ENCODE measurements around the gene ACTL8.

The ACTL8 gene

DNA sequence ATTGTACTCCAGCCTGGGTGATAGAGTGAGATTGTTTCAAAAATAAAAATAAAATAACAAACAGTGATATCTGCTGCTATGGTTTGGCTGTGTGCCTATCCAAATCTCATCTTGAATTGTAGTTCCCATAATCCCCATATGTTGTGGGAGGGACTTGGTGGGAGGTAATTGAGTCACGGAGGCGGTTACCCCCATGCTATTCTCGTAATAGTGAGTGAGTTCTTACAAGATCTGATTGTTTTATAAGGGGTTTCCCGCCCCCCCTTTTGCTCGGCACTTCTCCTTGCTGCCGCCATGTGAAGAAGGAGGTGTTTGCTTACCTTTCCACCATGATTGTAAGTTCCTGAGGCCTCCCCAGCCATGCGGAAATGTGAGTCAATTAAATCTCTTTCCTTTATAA lies 47.8 kb downstream of the ACTL8 start:
- Histone ChIP-seq H3K4me2 (ENCODE audit: low read length) (no peak overlapping the region), H3K4me1 (ENCODE audit: low read length) (no peaks in the 10 kb centered on the region), H4K20me1 (ENCODE audit: insufficient read depth, low read length) (no peaks in the 10 kb centered on the region), H3K4me3 (ENCODE audit: low read length) (no peak overlapping the region), H3K79me2 (ENCODE audit: low read length) (no peaks in the 10 kb centered on the region), H3K9me3 (ENCODE audit: insufficient read depth, low read length) (no peaks in the 10 kb centered on the region), H3K27ac (ENCODE audit: low read length) (no peak overlapping the region), H3K36me3 (replicated peaks; ENCODE audit: low read depth, low read length) (no peaks in the 10 kb centered on the region), H3K9ac (ENCODE audit: low read length) (no peak overlapping the region), H3K27me3 (ENCODE audit: low read depth, low read length) (no peaks in the 10 kb centered on the region), H2AFZ (ENCODE audit: low read depth, low read length) (no peak overlapping the region)
- TF ChIP-seq, protein P1, sequence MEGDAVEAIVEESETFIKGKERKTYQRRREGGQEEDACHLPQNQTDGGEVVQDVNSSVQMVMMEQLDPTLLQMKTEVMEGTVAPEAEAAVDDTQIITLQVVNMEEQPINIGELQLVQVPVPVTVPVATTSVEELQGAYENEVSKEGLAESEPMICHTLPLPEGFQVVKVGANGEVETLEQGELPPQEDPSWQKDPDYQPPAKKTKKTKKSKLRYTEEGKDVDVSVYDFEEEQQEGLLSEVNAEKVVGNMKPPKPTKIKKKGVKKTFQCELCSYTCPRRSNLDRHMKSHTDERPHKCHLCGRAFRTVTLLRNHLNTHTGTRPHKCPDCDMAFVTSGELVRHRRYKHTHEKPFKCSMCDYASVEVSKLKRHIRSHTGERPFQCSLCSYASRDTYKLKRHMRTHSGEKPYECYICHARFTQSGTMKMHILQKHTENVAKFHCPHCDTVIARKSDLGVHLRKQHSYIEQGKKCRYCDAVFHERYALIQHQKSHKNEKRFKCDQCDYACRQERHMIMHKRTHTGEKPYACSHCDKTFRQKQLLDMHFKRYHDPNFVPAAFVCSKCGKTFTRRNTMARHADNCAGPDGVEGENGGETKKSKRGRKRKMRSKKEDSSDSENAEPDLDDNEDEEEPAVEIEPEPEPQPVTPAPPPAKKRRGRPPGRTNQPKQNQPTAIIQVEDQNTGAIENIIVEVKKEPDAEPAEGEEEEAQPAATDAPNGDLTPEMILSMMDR (IDR thresholded peaks at IDR 0.05; ENCODE audit: low read depth, low read length): no peak
- no peak for TF ChIP-seq EZH2phosphoT487 (IDR thresholded peaks at IDR 0.05; ENCODE audit: low read depth)

DNA sequence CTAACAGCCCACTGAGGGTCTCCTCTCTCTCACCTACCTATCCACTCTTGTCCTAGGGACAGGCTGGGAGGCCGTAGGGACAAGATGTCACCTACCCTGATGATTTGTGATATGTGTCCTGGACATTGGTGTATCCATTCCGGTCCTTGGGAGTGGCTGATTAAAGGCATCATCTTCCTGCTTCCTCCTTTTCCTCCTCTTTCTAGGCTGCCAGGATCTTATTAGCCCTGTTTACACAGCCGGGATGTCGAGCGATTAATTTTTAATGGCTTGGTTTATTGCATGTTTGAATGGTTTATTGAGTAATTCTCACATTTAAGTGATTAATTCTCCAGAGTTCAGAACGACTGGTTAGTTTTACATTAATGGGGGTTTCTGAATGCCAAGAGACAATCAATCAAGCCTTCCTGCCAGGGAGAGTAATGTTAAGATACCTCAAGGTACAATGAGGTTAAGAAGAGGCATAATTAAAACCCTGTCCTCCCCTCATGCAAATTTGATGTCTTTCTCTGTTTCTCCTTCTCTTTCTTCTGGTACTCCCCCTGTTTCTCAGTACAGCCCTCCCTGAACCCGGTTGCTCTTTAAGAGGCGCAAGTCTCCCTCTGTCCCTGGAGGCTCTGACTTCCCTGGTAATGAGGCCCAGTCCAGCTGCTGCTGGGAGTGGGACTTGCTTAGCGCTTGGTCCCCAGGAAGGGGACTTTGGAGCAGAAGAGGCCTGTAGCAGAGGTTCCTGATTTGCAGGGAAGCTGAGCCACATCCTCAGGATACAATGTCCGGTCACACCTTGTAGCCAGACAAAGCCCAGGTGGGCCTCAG lies 50.9 kb downstream of the ACTL8 start:
- Histone ChIP-seq H3K4me1 (ENCODE audit: low read length) (no peaks in the 10 kb centered on the region), H3K9me3 (ENCODE audit: insufficient read depth, low read length) (no peaks in the 10 kb centered on the region), H4K20me1 (ENCODE audit: insufficient read depth, low read length) (no peaks in the 10 kb centered on the region), H3K27ac (ENCODE audit: low read length) (no peak overlapping the region), H3K4me2 (ENCODE audit: low read length) (no peak overlapping the region), H3K79me2 (ENCODE audit: low read length) (no peaks in the 10 kb centered on the region), H3K27me3 (ENCODE audit: low read depth, low read length) (no peaks in the 10 kb centered on the region), H3K4me3 (ENCODE audit: low read length) (no peak overlapping the region), H3K9ac (ENCODE audit: low read length) (no peak overlapping the region), H3K36me3 (replicated peaks; ENCODE audit: low read depth, low read length) (no peaks in the 10 kb centered on the region), H2AFZ (ENCODE audit: low read depth, low read length) (no peak overlapping the region)
- TF ChIP-seq, protein P1 (IDR thresholded peaks at IDR 0.05; ENCODE audit: low read depth, low read length): no peak
- TF ChIP-seq EZH2phosphoT487 (IDR thresholded peaks at IDR 0.05; ENCODE audit: low read depth): no peak

DNA sequence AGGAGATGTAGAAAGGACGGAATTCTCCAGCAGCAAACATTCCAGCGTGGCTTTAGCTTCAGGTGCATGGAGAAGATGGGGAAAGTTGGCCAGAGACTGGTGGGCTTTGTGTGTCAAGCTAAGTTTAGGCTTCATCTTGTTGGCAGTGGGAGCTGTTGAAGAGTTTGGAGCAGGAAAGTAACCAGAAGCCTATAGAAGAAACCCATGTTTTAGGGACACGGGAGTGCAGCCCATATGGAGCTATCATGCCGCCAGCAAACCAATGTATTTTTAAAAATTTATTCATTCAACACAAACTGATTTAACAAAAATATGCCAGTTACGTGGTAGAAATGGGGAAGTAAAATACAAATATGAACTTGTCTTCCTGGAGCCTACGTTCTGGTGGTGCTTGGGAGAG lies 53.7 kb downstream of the ACTL8 start:
- no peaks in the 10 kb centered on the region for H3K27me3 ChIP-seq (ENCODE audit: low read depth, low read length)
- H3K9me3 ChIP-seq (ENCODE audit: insufficient read depth, low read length): no peaks in the 10 kb centered on the region
- H4K20me1 ChIP-seq (ENCODE audit: insufficient read depth, low read length): no peaks in the 10 kb centered on the region
- H3K4me3 ChIP-seq (ENCODE audit: low read length): no peak overlapping the region
- no peaks in the 10 kb centered on the region for H3K4me1 ChIP-seq (ENCODE audit: low read length)
- H2AFZ ChIP-seq (ENCODE audit: low read depth, low read length): no peak overlapping the region
- no peaks in the 10 kb centered on the region for H3K36me3 ChIP-seq (replicated peaks; ENCODE audit: low read depth, low read length)
- H3K4me2 ChIP-seq (ENCODE audit: low read length): no peak overlapping the region
- no peak overlapping the region for H3K9ac ChIP-seq (ENCODE audit: low read length)
- TF ChIP-seq EZH2phosphoT487 (IDR thresholded peaks at IDR 0.05; ENCODE audit: low read depth): no peak
- TF ChIP-seq, protein P1 (IDR thresholded peaks at IDR 0.05; ENCODE audit: low read depth, low read length): no peak
- no peaks in the 10 kb centered on the region for H3K79me2 ChIP-seq (ENCODE audit: low read length)
- H3K27ac ChIP-seq (ENCODE audit: low read length): no peak overlapping the region

DNA sequence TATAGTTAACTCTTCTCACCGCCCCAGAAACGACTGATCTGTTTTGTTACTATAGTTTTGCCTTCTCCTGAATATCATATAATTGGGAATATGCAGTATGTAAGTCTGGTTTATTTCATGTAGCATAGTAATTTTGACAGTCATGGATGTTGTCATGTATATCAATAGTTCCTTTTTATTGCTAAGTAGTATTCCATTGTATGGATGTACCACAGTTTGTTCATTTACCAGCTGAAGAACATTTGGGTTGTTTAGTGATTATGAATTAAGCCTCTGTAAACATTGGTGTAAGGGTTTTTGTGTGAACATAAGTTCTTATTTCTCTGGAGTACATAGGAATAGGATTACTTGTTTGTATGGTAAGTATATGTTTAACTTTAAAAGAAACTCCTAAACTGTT lies 55.5 kb downstream of the ACTL8 start:
- Histone ChIP-seq H3K4me2 (ENCODE audit: low read length) (no peak overlapping the region), H3K4me1 (ENCODE audit: low read length) (no peaks in the 10 kb centered on the region), H3K79me2 (ENCODE audit: low read length) (no peaks in the 10 kb centered on the region), H2AFZ (ENCODE audit: low read depth, low read length) (no peak overlapping the region), H3K9ac (ENCODE audit: low read length) (no peak overlapping the region), H3K4me3 (ENCODE audit: low read length) (no peak overlapping the region), H3K9me3 (ENCODE audit: insufficient read depth, low read length) (no peaks in the 10 kb centered on the region), H3K27ac (ENCODE audit: low read length) (no peak overlapping the region), H4K20me1 (ENCODE audit: insufficient read depth, low read length) (no peaks in the 10 kb centered on the region), H3K27me3 (ENCODE audit: low read depth, low read length) (no peaks in the 10 kb centered on the region), H3K36me3 (replicated peaks; ENCODE audit: low read depth, low read length) (no peaks in the 10 kb centered on the region)
- TF ChIP-seq, protein P1 (IDR thresholded peaks at IDR 0.05; ENCODE audit: low read depth, low read length): no peak
- no peak for TF ChIP-seq EZH2phosphoT487 (IDR thresholded peaks at IDR 0.05; ENCODE audit: low read depth)
